Right atrium auricular region (tissue), 2 donors: Measurements from ENCODE around the gene MVK. TPM values are rescaled to one million over a fixed set of nuclear protein-coding genes. Genes with fewer than 3 reads are reported as not detected.

Experiments
- DNase-seq: peaks from one replicate; pipeline ENCODE4 v3.0.0-alpha.2; 2019; ENCODE audit warnings: low spot score
- H3K27ac ChIP-seq, 2 donors: fragments of 200-600 bp; sonication (generic); 1 replicate in 1 of 2; 2 replicates in 1 of 2; pipeline ENCODE4 v1.5.1; 2016 to 2019
- H3K27me3 ChIP-seq, 2 donors: fragments of 200-600 bp; sonication (generic); one replicate each; pipeline versions ENCODE4 v1.5.1 to v1.6.0; 2017 to 2019
- H3K36me3 ChIP-seq: fragments of 200-600 bp; sonication (generic); one replicate; pipeline ENCODE4 v1.5.1; 2016
- H3K4me1 ChIP-seq, 2 donors: fragments of 200-600 bp; sonication (generic); one replicate each; pipeline versions ENCODE4 v1.5.1 to v1.6.0; 2017 to 2019
- H3K4me3 ChIP-seq, 2 donors: fragments of 200-600 bp; sonication (generic); 1 replicate in 1 of 2; 2 replicates in 1 of 2; pipeline ENCODE4 v1.5.1; 2017 to 2019; ENCODE audit warnings: mild to moderate bottlenecking in 1 of 2, moderate library complexity in 1 of 2
- H3K9me3 ChIP-seq, 2 donors: fragments of 200-600 bp; sonication (generic); one replicate each; pipeline ENCODE4 v1.5.1; 2019
- CTCF ChIP-seq, 2 donors: fragments of 200-600 bp; sonication (generic); IDR thresholded peaks; one replicate each; pipeline ENCODE4 v1.5.1; 2019; ENCODE audit warnings: antibody characterized with exemption in 2 of 2
- total RNA-seq, 2 donors: library from RNA; depleted of rRNA; stranded (reverse); fragments of >200 nt; gene quantifications; one replicate each; pipeline ENCODE4 v1.1.0, GENCODE V29; 2016

Gene MVK
- total RNA-seq, 2 donors from 2014 or later, result 5.5 to 7.5 TPM

GRCh38 chr12:109582636-109583035 is 9.0 kb downstream of the MVK start:
- Histone ChIP-seq H3K27ac (no peak overlapping the region), H3K4me1 (no peaks in the 10 kb centered on the region), H3K36me3 (peaks cover 42% of the 10 kb centered on the region), H3K27me3 (no peaks in the 10 kb centered on the region), H3K4me3 (no peak overlapping the region), H3K9me3 (no peaks in the 10 kb centered on the region)
- DNase-seq, result no peak
- TF ChIP-seq CTCF (IDR thresholded peaks at IDR 0.05), result no peak

GRCh38 chr12:109583733-109584132 is 10.1 kb downstream of the MVK start:
- peaks cover 31% of the 10 kb centered on the region for H3K36me3 ChIP-seq
- no peak for TF ChIP-seq CTCF (IDR thresholded peaks at IDR 0.05)
- H3K27me3 ChIP-seq, result no peaks in the 10 kb centered on the region
- no peak overlapping the region for H3K4me3 ChIP-seq
- H3K27ac ChIP-seq, result no peak overlapping the region
- no peaks in the 10 kb centered on the region for H3K4me1 ChIP-seq
- DNase-seq, result no peak
- no peaks in the 10 kb centered on the region for H3K9me3 ChIP-seq

GRCh38 chr12:109586385-109587296 is 13.0 kb downstream of the MVK start:
- H3K27me3 ChIP-seq, result no peaks in the 10 kb centered on the region
- H3K9me3 ChIP-seq, result no peaks in the 10 kb centered on the region
- H3K36me3 ChIP-seq, result peaks cover 5% of the 10 kb centered on the region
- no peak for TF ChIP-seq CTCF (IDR thresholded peaks at IDR 0.05)
- H3K4me1 ChIP-seq, result no peaks in the 10 kb centered on the region
- no peak for DNase-seq
- no peak overlapping the region for H3K27ac ChIP-seq
- no peak overlapping the region for H3K4me3 ChIP-seq

GRCh38 chr12:109587921-109588320 is 14.3 kb downstream of the MVK start:
- no peak overlapping the region for H3K4me3 ChIP-seq
- no peak overlapping the region for H3K27ac ChIP-seq
- H3K9me3 ChIP-seq, result no peaks in the 10 kb centered on the region
- no peak for TF ChIP-seq CTCF (IDR thresholded peaks at IDR 0.05)
- no peaks in the 10 kb centered on the region for H3K36me3 ChIP-seq
- no peak for DNase-seq
- H3K27me3 ChIP-seq, result no peaks in the 10 kb centered on the region
- peaks cover 0 to 6% of the 10 kb centered on the region in 2 donors for H3K4me1 ChIP-seq

GRCh38 chr12:109588461-109589239 is 15.1 kb downstream of the MVK start:
- H3K36me3 ChIP-seq, result no peaks in the 10 kb centered on the region
- no peak overlapping the region for H3K27ac ChIP-seq
- no peaks in the 10 kb centered on the region for H3K9me3 ChIP-seq
- TF ChIP-seq CTCF (IDR thresholded peaks at IDR 0.05), result no peak
- H3K27me3 ChIP-seq, result no peaks in the 10 kb centered on the region
- no peak for DNase-seq
- H3K4me1 ChIP-seq, result peaks cover 0 to 6% of the 10 kb centered on the region in 2 donors
- H3K4me3 ChIP-seq, result no peak overlapping the region
